GM23338 (cell line): ENCODE data around the gene ARHGAP42. TPM values are rescaled to one million over a fixed set of nuclear protein-coding genes. Genes with fewer than 3 reads are reported as not detected.

Experiments
- ATAC-seq: fragments of 200-7000 bp; cut with Tn5 transposase; 3 replicates; pipeline ENCODE4 v1.9.1; 2020
- DNase-seq: peaks from one replicate; pipeline ENCODE4 v3.0.0-alpha.2; 2015; ENCODE audit warnings: low spot score
- H2AFZ ChIP-seq: fragments of 200-600 bp; sonication (generic); 2 replicates; pipeline ENCODE4 v1.8.0; 2016; ENCODE audit warnings: antibody characterized with exemption, mild to moderate bottlenecking, moderate library complexity
- H3F3A ChIP-seq: fragments of 200-600 bp; sonication (generic); replicated peaks from 2 replicates; pipeline ENCODE4 v1.8.0; 2017; ENCODE audit warnings: antibody characterized with exemption, mixed run types, low read depth
- H3K27ac ChIP-seq: fragments of 200-600 bp; sonication (generic); 2 replicates; pipeline ENCODE4 v1.6.1; 2016; ENCODE audit warnings: low read depth
- H3K27me3 ChIP-seq: fragments of 200-600 bp; sonication (generic); 2 replicates; pipeline ENCODE4 v1.8.0; 2016; ENCODE audit warnings: mild to moderate bottlenecking, mixed run types, moderate library complexity; ENCODE audit not compliant: insufficient read depth
- H3K36me3 ChIP-seq: fragments of 200-600 bp; sonication (generic); 2 replicates; pipeline ENCODE4 v1.8.0; 2016; ENCODE audit warnings: mild to moderate bottlenecking; ENCODE audit not compliant: insufficient read depth
- H3K4me1 ChIP-seq: fragments of 200-600 bp; sonication (generic); 2 replicates; pipeline ENCODE4 v1.8.0; 2016; ENCODE audit warnings: mild to moderate bottlenecking, moderate library complexity; ENCODE audit not compliant: insufficient read depth
- H3K4me2 ChIP-seq: fragments of 200-600 bp; sonication (generic); 2 replicates; pipeline ENCODE4 v1.7.1; 2017; ENCODE audit warnings: mixed run types
- H3K4me3 ChIP-seq: fragments of 200-600 bp; sonication (generic); 2 replicates; pipeline ENCODE4 v1.6.1; 2016; ENCODE audit warnings: mixed run types
- H3K79me2 ChIP-seq: fragments of 200-600 bp; sonication (generic); replicated peaks from 2 replicates; pipeline ENCODE4 v1.8.0; 2017; ENCODE audit warnings: mild to moderate bottlenecking; ENCODE audit not compliant: insufficient read depth
- H3K9me2 ChIP-seq: fragments of 200-600 bp; sonication (generic); 2 replicates; pipeline ENCODE4 v1.8.0; 2017; ENCODE audit not compliant: insufficient read depth
- H4K20me1 ChIP-seq: fragments of 200-600 bp; sonication (generic); replicated peaks from 2 replicates; pipeline ENCODE4 v1.8.0; 2017; ENCODE audit warnings: mild to moderate bottlenecking; ENCODE audit not compliant: insufficient read depth
- H3K27ac Mint-ChIP-seq: 2 replicates; pipeline ENCODE4 v1.8.0; 2020; ENCODE audit warnings: inconsistent platforms, mild to moderate bottlenecking, moderate library complexity, mixed read lengths
- H3K27me3 Mint-ChIP-seq: 3 replicates; pipeline ENCODE4 v1.8.0; 2022; ENCODE audit warnings: low read depth, mild to moderate bottlenecking, moderate library complexity, mixed read lengths, inconsistent platforms; ENCODE audit not compliant: insufficient read depth, poor library complexity
- H3K36me3 Mint-ChIP-seq: 3 replicates; pipeline ENCODE4 v1.8.0; 2021; ENCODE audit warnings: low read depth, mild to moderate bottlenecking, inconsistent platforms, moderate library complexity, mixed read lengths
- H3K4me1 Mint-ChIP-seq: 3 replicates; pipeline ENCODE4 v1.8.0; 2020; ENCODE audit warnings: mild to moderate bottlenecking, inconsistent platforms, mixed read lengths
- H3K4me3 Mint-ChIP-seq: 3 replicates; pipeline ENCODE4 v1.8.0; 2021; ENCODE audit warnings: moderate library complexity, mild to moderate bottlenecking, inconsistent platforms, mixed read lengths
- H3K9me3 Mint-ChIP-seq: 3 replicates; pipeline ENCODE4 v1.8.0; 2020; ENCODE audit warnings: moderate library complexity, mild to moderate bottlenecking, inconsistent platforms, mixed read lengths
- EZH2 ChIP-seq: fragments of 200-600 bp; sonication (generic); IDR thresholded peaks from one replicate; pipeline ENCODE4 v1.8.0; 2017; ENCODE audit warnings: antibody characterized with exemption, mild to moderate bottlenecking, low read depth; ENCODE audit not compliant: unreplicated experiment
- EZH2phosphoT487 ChIP-seq: fragments of 200-600 bp; sonication (generic); IDR thresholded peaks from one replicate; pipeline ENCODE4 v1.8.1; 2018; ENCODE audit warnings: antibody characterized with exemption; ENCODE audit not compliant: unreplicated experiment
- JUNB ChIP-seq: IDR thresholded peaks from one replicate; pipeline ENCODE4 v1.6.1; 2016; ENCODE audit warnings: antibody characterized with exemption; ENCODE audit not compliant: unreplicated experiment
- NANOG ChIP-seq: IDR thresholded peaks from 2 replicates; pipeline ENCODE4 v1.6.1; 2016; ENCODE audit warnings: antibody characterized with exemption, borderline replicate concordance
- polyA plus RNA-seq: library from polyadenylated mRNA; unstranded; fragments of >200 nt; fragmentation: Nextera tagmentation; extraction: Ambion mirVana; gene quantifications from 2 replicates; pipeline ENCODE4 v1.2.1, GENCODE V29; 2016
- total RNA-seq: library from RNA; depleted of rRNA; stranded (reverse); fragments of >200 nt; shearing (Covaris generic); gene quantifications from 2 replicates; pipeline ENCODE4 v1.2.3, GENCODE V29; 2014
- TF ChIP-seq, protein P1 (sequence below): IDR thresholded peaks from 2 replicates; pipeline ENCODE4 v1.6.1; 2016; ENCODE audit warnings: antibody characterized with exemption
- TF ChIP-seq, protein P2 (sequence below): fragments of 250-450 bp; sonication (Bioruptor Pico); IDR thresholded peaks from 2 replicates; pipeline ENCODE4 v1.5.0; 2020; ENCODE audit warnings: mild to moderate bottlenecking, moderate library complexity

ARHGAP42 gene
- total and polyA plus RNA-seq, 2 experiments from 2014 or later, result 23.7 to 35.7 TPM

DNA sequence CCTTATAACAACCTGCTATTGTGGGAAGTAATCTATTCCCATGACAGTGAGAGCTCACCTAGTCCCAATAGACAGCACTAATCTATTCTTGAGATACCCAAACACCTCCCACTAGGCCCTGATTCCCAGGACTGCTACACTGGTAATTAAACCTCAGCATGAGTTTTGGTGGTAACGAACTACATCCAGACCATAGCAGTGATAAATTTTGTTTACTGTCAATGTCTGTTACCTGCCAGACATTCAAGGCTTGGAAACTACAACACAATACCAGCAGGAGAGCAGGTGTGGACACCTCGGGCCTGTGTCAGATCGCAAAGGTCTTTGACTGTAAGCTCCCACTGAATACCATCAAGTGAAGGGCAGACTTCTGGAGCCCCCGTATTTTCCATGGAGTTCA, 187.1 kb downstream of the ARHGAP42 start:
- Mint-ChIP-seq H3K27ac (peak overlapping the region; percentile 80; the same call in 1 of the 2 replicates), H3K4me3 (no peak overlapping the region)

More for the DNA sequence above, 187.1 kb downstream of the ARHGAP42 start:
- H3K36me3 ChIP-seq, result no peaks in the 10 kb centered on the region
- H3K9me3 Mint-ChIP-seq, result no peaks in the 10 kb centered on the region
- H3K4me3 ChIP-seq, result no peak overlapping the region
- no peaks in the 10 kb centered on the region for H3K9me2 ChIP-seq
- peak overlapping the region; percentile 75 for H3K27ac ChIP-seq
- no peaks in the 10 kb centered on the region for H3K36me3 Mint-ChIP-seq
- TF ChIP-seq, protein P1, sequence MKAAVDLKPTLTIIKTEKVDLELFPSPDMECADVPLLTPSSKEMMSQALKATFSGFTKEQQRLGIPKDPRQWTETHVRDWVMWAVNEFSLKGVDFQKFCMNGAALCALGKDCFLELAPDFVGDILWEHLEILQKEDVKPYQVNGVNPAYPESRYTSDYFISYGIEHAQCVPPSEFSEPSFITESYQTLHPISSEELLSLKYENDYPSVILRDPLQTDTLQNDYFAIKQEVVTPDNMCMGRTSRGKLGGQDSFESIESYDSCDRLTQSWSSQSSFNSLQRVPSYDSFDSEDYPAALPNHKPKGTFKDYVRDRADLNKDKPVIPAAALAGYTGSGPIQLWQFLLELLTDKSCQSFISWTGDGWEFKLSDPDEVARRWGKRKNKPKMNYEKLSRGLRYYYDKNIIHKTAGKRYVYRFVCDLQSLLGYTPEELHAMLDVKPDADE, result no peak
- TF ChIP-seq EZH2 (no peak), NANOG (no peak), JUNB (no peak), EZH2phosphoT487 (no peak)
- TF ChIP-seq, protein P2, sequence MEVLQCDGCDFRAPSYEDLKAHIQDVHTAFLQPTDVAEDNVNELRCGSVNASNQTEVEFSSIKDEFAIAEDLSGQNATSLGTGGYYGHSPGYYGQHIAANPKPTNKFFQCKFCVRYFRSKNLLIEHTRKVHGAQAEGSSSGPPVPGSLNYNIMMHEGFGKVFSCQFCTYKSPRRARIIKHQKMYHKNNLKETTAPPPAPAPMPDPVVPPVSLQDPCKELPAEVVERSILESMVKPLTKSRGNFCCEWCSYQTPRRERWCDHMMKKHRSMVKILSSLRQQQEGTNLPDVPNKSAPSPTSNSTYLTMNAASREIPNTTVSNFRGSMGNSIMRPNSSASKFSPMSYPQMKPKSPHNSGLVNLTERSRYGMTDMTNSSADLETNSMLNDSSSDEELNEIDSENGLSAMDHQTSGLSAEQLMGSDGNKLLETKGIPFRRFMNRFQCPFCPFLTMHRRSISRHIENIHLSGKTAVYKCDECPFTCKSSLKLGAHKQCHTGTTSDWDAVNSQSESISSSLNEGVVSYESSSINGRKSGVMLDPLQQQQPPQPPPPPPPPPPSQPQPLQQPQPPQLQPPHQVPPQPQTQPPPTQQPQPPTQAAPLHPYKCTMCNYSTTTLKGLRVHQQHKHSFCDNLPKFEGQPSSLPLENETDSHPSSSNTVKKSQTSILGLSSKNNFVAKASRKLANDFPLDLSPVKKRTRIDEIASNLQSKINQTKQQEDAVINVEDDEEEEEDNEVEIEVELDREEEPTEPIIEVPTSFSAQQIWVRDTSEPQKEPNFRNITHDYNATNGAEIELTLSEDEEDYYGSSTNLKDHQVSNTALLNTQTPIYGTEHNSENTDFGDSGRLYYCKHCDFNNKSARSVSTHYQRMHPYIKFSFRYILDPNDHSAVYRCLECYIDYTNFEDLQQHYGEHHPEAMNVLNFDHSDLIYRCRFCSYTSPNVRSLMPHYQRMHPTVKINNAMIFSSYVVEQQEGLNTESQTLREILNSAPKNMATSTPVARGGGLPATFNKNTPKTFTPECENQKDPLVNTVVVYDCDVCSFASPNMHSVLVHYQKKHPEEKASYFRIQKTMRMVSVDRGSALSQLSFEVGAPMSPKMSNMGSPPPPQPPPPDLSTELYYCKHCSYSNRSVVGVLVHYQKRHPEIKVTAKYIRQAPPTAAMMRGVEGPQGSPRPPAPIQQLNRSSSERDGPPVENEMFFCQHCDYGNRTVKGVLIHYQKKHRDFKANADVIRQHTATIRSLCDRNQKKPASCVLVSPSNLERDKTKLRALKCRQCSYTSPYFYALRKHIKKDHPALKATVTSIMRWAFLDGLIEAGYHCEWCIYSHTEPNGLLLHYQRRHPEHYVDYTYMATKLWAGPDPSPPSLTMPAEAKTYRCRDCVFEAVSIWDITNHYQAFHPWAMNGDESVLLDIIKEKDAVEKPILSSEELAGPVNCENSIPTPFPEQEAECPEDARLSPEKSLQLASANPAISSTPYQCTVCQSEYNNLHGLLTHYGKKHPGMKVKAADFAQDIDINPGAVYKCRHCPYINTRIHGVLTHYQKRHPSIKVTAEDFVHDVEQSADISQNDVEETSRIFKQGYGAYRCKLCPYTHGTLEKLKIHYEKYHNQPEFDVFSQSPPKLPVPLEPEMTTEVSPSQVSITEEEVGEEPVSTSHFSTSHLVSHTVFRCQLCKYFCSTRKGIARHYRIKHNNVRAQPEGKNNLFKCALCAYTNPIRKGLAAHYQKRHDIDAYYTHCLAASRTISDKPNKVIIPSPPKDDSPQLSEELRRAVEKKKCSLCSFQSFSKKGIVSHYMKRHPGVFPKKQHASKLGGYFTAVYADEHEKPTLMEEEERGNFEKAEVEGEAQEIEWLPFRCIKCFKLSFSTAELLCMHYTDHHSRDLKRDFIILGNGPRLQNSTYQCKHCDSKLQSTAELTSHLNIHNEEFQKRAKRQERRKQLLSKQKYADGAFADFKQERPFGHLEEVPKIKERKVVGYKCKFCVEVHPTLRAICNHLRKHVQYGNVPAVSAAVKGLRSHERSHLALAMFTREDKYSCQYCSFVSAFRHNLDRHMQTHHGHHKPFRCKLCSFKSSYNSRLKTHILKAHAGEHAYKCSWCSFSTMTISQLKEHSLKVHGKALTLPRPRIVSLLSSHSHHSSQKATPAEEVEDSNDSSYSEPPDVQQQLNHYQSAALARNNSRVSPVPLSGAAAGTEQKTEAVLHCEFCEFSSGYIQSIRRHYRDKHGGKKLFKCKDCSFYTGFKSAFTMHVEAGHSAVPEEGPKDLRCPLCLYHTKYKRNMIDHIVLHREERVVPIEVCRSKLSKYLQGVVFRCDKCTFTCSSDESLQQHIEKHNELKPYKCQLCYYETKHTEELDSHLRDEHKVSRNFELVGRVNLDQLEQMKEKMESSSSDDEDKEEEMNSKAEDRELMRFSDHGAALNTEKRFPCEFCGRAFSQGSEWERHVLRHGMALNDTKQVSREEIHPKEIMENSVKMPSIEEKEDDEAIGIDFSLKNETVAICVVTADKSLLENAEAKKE (CRISPR knock-in tag), result no peak
- no peaks in the 10 kb centered on the region for H3K79me2 ChIP-seq
- H3K4me1 Mint-ChIP-seq, result peaks cover 53% of the 10 kb centered on the region
- peaks cover 25% of the 10 kb centered on the region for H3K4me1 ChIP-seq
- ATAC-seq (no peak; the same call in 2 of the 3 replicates), DNase-seq (no peak)
- no peaks in the 10 kb centered on the region for H3F3A ChIP-seq
- H2AFZ ChIP-seq, result no peak overlapping the region
- H3K27me3 ChIP-seq, result no peaks in the 10 kb centered on the region
- 0 out of 2 replicates have a peak overlapping the region, but pooled peaks have one; percentile 14 for H3K4me2 ChIP-seq
- no peaks in the 10 kb centered on the region for H4K20me1 ChIP-seq
- peaks cover 2% of the 10 kb centered on the region for H3K27me3 Mint-ChIP-seq
